IMR-90 (cell line): ENCODE measurements around the gene CAT. TPM values are rescaled to one million over a fixed set of nuclear protein-coding genes. Genes with fewer than 3 reads are reported as not detected.

Experiments
- ATAC-seq: fragments of 200-7000 bp; cut with Tn5 transposase; 2 replicates; pipeline ENCODE4 v1.9.1; 2020; ENCODE audit warnings: low read depth, mild to moderate bottlenecking, moderate library complexity
- BruUV-seq: library from RNA; stranded (reverse); fragments of 400-500 nt; replicated peaks from 2 replicates; lab custom pipeline; 2021; lab: Mats Ljungman, UMichigan
- CTCF ChIA-PET: fragments of 300-600 bp; formaldehyde crosslinking; extraction: SDS; loops from one replicate; lab custom pipeline; 2021; ENCODE audit warnings: antibody characterized with exemption; lab: Yijun Ruan, JAX
- POLR2A ChIA-PET: fragments of 300-600 bp; sonication (Branson Sonifier 250); formaldehyde crosslinking; loops from one replicate; lab custom pipeline; 2022; ENCODE audit warnings: antibody characterized with exemption; ENCODE audit not compliant: unreplicated experiment; lab: Charles Lee
- DNase-seq: peaks from one replicate; pipeline ENCODE4 v3.0.0; 2013
- H2AFZ ChIP-seq: replicated peaks from 2 replicates; pipeline ENCODE3; 2013; ENCODE audit warnings: low read length, mild to moderate bottlenecking; ENCODE audit not compliant: poor library complexity
- H2AK5ac ChIP-seq: 2 replicates; pipeline ENCODE4 v1.6.1; 2013; ENCODE audit warnings: low read depth, low read length, inconsistent platforms
- H2AK9ac ChIP-seq: replicated peaks from 2 replicates; pipeline ENCODE3; 2013; ENCODE audit warnings: mild to moderate bottlenecking, low read depth, low read length, moderate library complexity; ENCODE audit not compliant: poor library complexity
- H2BK120ac ChIP-seq: 2 replicates; pipeline ENCODE4 v1.6.1; 2013; ENCODE audit warnings: low read depth, low read length, inconsistent platforms
- H2BK15ac ChIP-seq: 3 replicates; pipeline ENCODE4 v1.6.1; 2013; ENCODE audit warnings: low read depth, low read length, inconsistent platforms
- H2BK20ac ChIP-seq: 2 replicates; pipeline ENCODE4 v1.6.1; 2013; ENCODE audit warnings: low read depth, mild to moderate bottlenecking, inconsistent platforms, low read length, moderate library complexity
- H2BK5ac ChIP-seq: 2 replicates; pipeline ENCODE4 v1.6.1; 2013; ENCODE audit warnings: mild to moderate bottlenecking, low read depth, low read length, inconsistent platforms; ENCODE audit not compliant: poor library complexity, severe bottlenecking
- H3K14ac ChIP-seq: replicated peaks from 2 replicates; pipeline ENCODE4 v1.6.1; 2013; ENCODE audit warnings: low read depth, low read length, inconsistent platforms
- H3K18ac ChIP-seq: 2 replicates; pipeline ENCODE4 v1.6.1; 2013; ENCODE audit warnings: low read depth, low read length, control low read depth
- H3K23ac ChIP-seq: 2 replicates; pipeline ENCODE4 v1.6.1; 2013; ENCODE audit warnings: low read depth, low read length, inconsistent platforms
- H3K27ac ChIP-seq: 2 replicates; pipeline ENCODE4 v1.5.1; 2013; ENCODE audit warnings: mild to moderate bottlenecking, control low read depth, low read length; ENCODE audit not compliant: insufficient read depth
- H3K27me3 ChIP-seq: 2 replicates; pipeline ENCODE4 v1.6.1; 2013; ENCODE audit warnings: low read length; ENCODE audit not compliant: control insufficient read depth, insufficient read depth
- H3K36me3 ChIP-seq: 2 replicates; pipeline ENCODE4 v1.6.1; 2013; ENCODE audit warnings: low read length, mixed read lengths; ENCODE audit not compliant: control insufficient read depth, insufficient read depth
- H3K4ac ChIP-seq: 2 replicates; pipeline ENCODE4 v1.6.1; 2013; ENCODE audit warnings: low read depth, low read length, inconsistent platforms
- H3K4me1 ChIP-seq: 2 replicates; pipeline ENCODE4 v1.6.1; 2013; ENCODE audit warnings: low read length, mixed read lengths; ENCODE audit not compliant: control insufficient read depth, insufficient read depth
- H3K4me2 ChIP-seq: 2 replicates; pipeline ENCODE4 v1.6.1; 2013; ENCODE audit warnings: low read depth, mild to moderate bottlenecking, control low read depth, low read length, moderate library complexity
- H3K4me3 ChIP-seq: 2 replicates; pipeline ENCODE4 v1.5.1; 2013; ENCODE audit warnings: low read depth, mild to moderate bottlenecking, control low read depth, low read length, moderate library complexity; ENCODE audit not compliant: insufficient read depth
- H3K56ac ChIP-seq: 2 replicates; pipeline ENCODE4 v1.6.1; 2013; ENCODE audit warnings: low read length, inconsistent platforms; ENCODE audit not compliant: insufficient read depth; ENCODE audit errors: extremely low read depth
- H3K79me1 ChIP-seq, 2 experiments: 2 replicates each; pipeline ENCODE4 v1.6.1; 2013; ENCODE audit warnings: low read length in 2 of 2, inconsistent platforms in 1 of 2, low read depth in 1 of 2
- H3K9ac ChIP-seq: 2 replicates; pipeline ENCODE4 v1.6.1; 2013; ENCODE audit warnings: low read depth, low read length, control low read depth
- H3K9me1 ChIP-seq: 2 replicates; pipeline ENCODE4 v1.6.1; 2013; ENCODE audit warnings: low read length, inconsistent platforms; ENCODE audit not compliant: insufficient read depth
- H3K9me3 ChIP-seq: 2 replicates; pipeline ENCODE4 v1.6.1; 2013; ENCODE audit warnings: low read length; ENCODE audit not compliant: control insufficient read depth, insufficient read depth
- H4K20me1 ChIP-seq: 2 replicates; pipeline ENCODE4 v1.6.1; 2013; ENCODE audit warnings: low read length, inconsistent platforms; ENCODE audit not compliant: insufficient read depth
- H4K5ac ChIP-seq: 2 replicates; pipeline ENCODE4 v1.6.1; 2013; ENCODE audit warnings: mild to moderate bottlenecking, low read depth, low read length, control low read depth
- H4K8ac ChIP-seq, 2 experiments: 2 replicates each; pipeline ENCODE4 v1.6.1; 2013; ENCODE audit warnings: low read depth in 2 of 2, low read length in 2 of 2, control low read depth in 1 of 2, inconsistent platforms in 1 of 2
- H4K91ac ChIP-seq: 2 replicates; pipeline ENCODE4 v1.6.1; 2013; ENCODE audit warnings: low read depth, low read length, inconsistent platforms; ENCODE audit not compliant: insufficient read depth
- BHLHE40 ChIP-seq: fragments of 150-350 bp; IDR thresholded peaks from 2 replicates; pipeline ENCODE4 v1.6.1; 2016; ENCODE audit warnings: mild to moderate bottlenecking, low read depth, low read length
- CHD1 ChIP-seq: IDR thresholded peaks from 2 replicates; pipeline ENCODE4 v1.6.1; 2012; ENCODE audit warnings: low read depth, low read length, improper control_type of control experiment
- FOS ChIP-seq: fragments of 150-350 bp; IDR thresholded peaks from 2 replicates; pipeline ENCODE4 v1.6.1; 2016; ENCODE audit warnings: low read depth, low read length
- MXI1 ChIP-seq: IDR thresholded peaks from 2 replicates; pipeline ENCODE4 v1.6.1; 2012; ENCODE audit warnings: low read depth, mild to moderate bottlenecking, low read length, moderate library complexity, borderline replicate concordance
- POLR2A ChIP-seq: IDR thresholded peaks from 2 replicates; pipeline ENCODE4 v1.6.1; 2012; ENCODE audit warnings: mild to moderate bottlenecking, low read depth, low read length
- USF2 ChIP-seq: fragments of 150-350 bp; IDR thresholded peaks from 2 replicates; pipeline ENCODE4 v1.6.1; 2017; ENCODE audit warnings: mild to moderate bottlenecking, antibody characterized with exemption, low read length, low read depth
- WGBS, 2 experiments: methylation state at CpG; one replicate each; pipeline versions ENCODE4 v1.1.5 to v1.1.7; 2013; ENCODE audit warnings: missing lambda C conversion rate in 2 of 2; ENCODE audit not compliant: insufficient read length in 1 of 2; ENCODE audit errors: extremely low coverage in 2 of 2; 5-methylcytosine and 5-hydroxymethylcytosine counted together
- dilution Hi-C: fragments of 300-500 bp; cut with HindIII; formaldehyde crosslinking; loops from one replicate; pipeline ENCODE4 v1.14.3; 2018; ENCODE audit warnings: low sequenced_read_pairs; ENCODE audit not compliant: unreplicated experiment
- in situ Hi-C: fragments of 300-500 bp; cut with MboI; formaldehyde crosslinking; loops from 3 replicates; pipeline ENCODE4 v1.14.3; 2019; ENCODE audit warnings: low sequenced_read_pairs, inconsistent platforms, mixed read lengths
- intact Hi-C: fragments of 100-400 bp; cut with micrococcal nuclease; formaldehyde crosslinking; loops from 2 replicates; pipeline ENCODE4 v1.10.0; 2022
- polyA plus RNA-seq, 3 experiments: library from polyadenylated mRNA; depleted of rRNA; stranded (reverse); fragments of >200 nt; gene quantifications; 2 replicates each; pipeline ENCODE4 v1.2.3, GENCODE V29; 2012; ENCODE audit warnings: low replicate concordance in 1 of 3
- total RNA-seq: library from RNA; depleted of rRNA; stranded (reverse); fragments of >200 nt; gene quantifications from 2 replicates; pipeline ENCODE4 v1.2.3, GENCODE V29; 2012

The CAT gene
- total and polyA plus RNA-seq, 2 of the 4 experiments (the other 2 are of a cell fraction) = 52.5 to 80.5 TPM

DNA sequence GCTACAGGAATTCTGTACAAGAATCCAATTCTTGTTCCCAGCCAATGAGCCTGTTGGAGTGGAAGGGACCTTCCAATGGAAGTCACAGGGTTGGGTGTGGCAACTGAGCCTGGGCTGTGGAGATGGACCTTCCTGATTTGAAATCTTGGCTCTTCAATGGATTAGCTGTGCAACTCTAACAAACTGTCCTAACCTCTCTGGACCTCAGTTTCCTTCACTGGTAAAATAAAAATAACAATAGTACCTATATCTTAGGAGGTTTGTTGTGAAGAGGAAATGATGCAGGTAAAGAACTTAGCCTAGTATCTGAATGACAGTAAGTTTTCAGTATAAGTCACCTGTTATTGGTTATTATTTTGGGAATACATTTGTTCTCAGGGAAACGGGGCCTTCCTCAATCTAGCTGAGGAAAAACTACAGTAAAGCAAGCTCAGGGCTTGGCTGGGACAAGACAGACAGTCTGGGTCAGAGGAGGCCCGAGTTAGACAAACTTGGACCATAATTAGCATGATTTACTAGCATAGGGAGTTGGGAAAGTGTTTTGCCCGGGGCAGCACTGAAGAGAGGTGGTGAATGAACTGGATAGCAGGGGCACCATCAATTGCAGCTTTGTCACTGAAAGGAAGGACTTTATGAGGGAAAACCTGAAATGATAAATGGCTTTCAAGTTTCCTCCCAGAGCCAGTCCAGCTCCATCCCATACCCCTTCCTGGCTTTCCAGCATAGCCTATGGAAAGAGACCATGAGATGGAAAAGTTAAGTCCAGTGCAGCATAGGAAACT, 61.2 kb downstream of the CAT start:
- ATAC-seq (no peak), DNase-seq (no peak)
- Histone ChIP-seq H3K36me3 (no peaks in the 10 kb centered on the region), H3K18ac (no peak overlapping the region), H3K4me3 (no peak overlapping the region), H3K14ac (no peak overlapping the region), H2AK5ac (no peak overlapping the region), H4K8ac (no peak overlapping the region), H4K20me1 (no peaks in the 10 kb centered on the region), H2BK120ac (no peak overlapping the region), H2BK20ac (no peak overlapping the region), H3K56ac (no peak overlapping the region), H4K91ac (no peak overlapping the region), H3K27me3 (peaks cover 31% of the 10 kb centered on the region), H2AK9ac (no peak overlapping the region), H3K79me1 (no peaks in the 10 kb centered on the region), H2BK5ac (no peak overlapping the region), H3K23ac (no peak overlapping the region), H3K9ac (no peak overlapping the region), H2AFZ (no peak overlapping the region), H3K4me1 (peaks cover 14% of the 10 kb centered on the region), H3K27ac (no peak overlapping the region), H3K9me3 (no peaks in the 10 kb centered on the region), H3K4ac (no peak overlapping the region), H2BK15ac (no peak overlapping the region), H3K9me1 (no peaks in the 10 kb centered on the region), H3K4me2 (no peak overlapping the region), H4K5ac (no peak overlapping the region)
- in situ Hi-C loops = loop anchor here (10.0 kb wide), 1 partner anchor 325 kb away; no protein-coding TSS in a partner anchor
- dilution Hi-C loops = no loop called here
- ChIA-PET POLR2A (no interaction called here), CTCF (interaction anchor here (0.5 kb wide), 2 partner anchors 12 to 426 kb away, joined by 3 read pairs; no protein-coding TSS in a partner anchor)
- no peak for TF ChIP-seq CHD1
- no peak for TF ChIP-seq POLR2A
- TF ChIP-seq FOS = no peak
- TF ChIP-seq MXI1 = no peak
- no peak for TF ChIP-seq USF2
- no peak for TF ChIP-seq BHLHE40
- no TSS peak for BruUV-seq
- intact Hi-C loops = loop anchor here (10.0 kb wide), 1 partner anchor 505 kb away; no protein-coding TSS in a partner anchor
- WGBS, 2 experiments = 29% methylated on average over 1 of the region's 3 CpGs; no CpG with 5 or more reads in 1 of the 2 experiments
